DMS 273 treated with DMSO at 0.1 percent for 48 hours (cell line): Measurements from ENCODE around the gene ACR.
"Not testable (repeated sequence)": the region's sequence is repeated elsewhere in the genome, so short reads cannot be mapped to it uniquely, and the experiment has no call there.

Experiments
- DNase-seq: peaks from one replicate; lab custom pipeline; 2025; lab: John Stamatoyannopoulos, UW

ACR gene

DNA sequence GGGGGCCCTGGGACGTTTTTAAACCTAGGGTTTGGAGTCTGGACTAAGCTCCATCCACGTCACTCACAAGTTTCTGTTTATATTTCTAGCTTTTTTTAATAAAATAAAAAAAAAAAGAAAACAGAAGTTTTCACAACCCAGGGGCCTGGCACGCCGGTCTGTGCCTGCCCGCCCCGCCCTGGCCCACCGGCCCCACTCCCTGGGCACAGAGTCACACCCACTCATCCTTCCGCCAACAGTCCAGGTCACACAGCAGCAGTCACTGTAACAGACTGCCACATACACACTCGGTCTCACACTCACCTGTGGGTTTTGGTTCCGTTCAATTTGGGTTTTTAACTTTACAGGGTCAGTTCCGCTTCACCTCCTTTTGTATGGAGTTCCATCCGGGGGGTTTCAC, 5.3 kb upstream of the ACR start:
- DNase-seq, result no peak

DNA sequence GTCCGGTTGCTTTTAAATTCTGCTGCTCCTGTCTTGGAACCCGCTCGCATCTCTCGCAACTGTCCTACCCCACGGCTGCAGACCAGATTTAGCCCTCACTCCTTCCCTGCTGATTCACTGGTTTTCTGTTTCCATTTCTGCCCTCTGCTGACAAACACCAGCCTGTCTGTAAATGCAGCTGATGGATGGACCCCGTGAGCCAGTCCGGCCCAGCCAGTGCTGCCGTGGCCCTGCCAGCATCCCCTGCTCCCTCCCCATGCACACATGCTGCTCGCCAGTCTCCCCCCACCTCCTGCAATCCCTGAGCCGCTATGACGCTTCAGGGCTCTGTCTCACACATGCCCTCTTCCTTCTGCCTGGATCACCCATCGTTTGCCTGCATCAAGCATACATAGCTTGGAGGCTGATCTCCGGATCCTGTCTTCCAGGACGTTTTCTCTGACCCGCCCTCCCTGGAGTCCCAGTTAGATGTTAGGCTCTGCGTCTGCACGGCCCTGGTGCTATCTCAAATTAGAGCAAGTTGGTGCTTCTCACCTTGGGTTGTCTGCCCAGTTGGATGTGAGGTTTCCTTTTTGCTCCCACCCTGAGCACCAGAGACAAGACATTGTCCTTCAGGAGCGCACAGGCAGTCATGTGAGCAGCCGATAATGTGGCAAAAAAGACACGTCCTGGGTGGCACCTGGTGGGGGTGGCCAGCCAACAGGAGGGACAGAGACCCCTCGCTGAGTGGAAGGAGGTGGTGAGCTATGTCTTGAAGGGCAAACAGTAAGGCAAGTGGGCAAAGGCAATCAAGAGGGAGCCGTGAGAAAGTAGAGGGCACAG, 4.3 kb upstream of the ACR start:
- DNase-seq, result no peak

DNA sequence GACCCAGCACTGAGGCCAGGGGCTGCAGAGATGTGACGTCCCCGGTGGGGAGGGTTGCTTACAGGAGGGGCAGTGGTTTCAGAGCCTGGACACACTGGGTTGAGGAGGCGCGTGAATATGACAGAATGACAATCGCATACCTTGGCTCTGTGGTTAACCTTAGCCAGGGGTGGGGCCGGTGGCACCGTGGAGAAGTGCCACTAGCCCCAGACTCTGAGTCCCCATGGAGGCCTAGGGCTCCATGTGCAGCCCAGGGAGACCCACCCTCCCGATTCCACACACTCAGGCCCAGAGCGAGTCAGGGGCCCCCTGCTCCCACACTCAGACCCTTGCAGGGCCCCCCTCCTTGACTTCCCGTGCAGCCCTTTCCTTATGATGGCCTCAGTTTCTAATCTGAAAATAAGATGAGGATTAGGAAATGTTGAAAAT, 3.6 kb upstream of the ACR start:
- DNase-seq, result no peak

DNA sequence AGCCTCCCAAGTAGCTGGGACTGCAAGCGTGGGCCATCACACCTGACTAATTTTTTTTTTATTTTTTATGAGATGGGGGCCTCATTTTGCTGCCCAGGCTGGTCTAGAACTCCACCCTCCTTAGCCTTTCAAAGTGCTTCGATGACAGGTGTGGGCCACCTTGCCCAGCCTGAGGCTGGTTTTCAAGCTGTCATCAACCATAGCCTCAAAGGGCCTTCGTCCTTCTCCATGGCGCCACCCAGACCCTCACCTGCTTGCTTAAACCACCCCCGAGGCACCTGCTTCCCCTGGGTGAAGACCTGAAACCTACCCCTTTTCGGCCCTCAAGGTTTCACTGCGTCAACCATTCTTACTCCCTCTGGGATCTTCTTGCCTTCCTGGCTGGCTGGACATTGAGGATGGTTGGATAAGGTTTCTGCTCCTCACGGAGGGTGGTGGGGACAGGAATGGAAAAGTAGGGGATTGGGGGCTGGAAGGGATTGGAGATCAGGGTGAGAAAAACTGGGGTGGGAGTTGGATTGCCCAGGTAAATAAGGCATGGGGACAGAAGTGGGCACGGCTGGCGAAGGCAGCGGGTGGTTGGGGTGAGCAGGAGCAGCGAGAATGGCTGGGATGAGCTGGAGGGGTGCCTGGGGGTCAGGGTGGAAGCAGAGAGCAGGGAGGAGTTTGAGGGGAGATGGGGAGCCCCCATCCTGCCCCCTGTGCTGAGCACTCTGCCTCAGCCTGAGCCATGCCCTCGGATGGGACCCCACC, 2.8 kb upstream of the ACR start:
- DNase-seq, result no peak

DNA sequence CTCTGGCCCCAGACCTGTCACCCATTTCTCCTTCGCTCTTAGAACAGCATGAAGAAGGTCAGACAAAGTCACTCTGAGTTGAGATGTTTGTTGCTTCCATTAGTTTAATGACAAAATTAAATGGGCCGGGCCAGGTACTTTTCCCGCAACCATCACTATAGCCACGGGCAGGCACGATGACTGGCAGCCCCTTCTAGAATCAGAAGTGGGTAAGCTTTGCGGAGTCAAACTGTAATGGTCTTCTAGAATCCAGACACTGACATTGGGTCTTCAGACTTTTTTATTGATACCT, 2.3 kb upstream of the ACR start:
- DNase-seq, result no peak

DNA sequence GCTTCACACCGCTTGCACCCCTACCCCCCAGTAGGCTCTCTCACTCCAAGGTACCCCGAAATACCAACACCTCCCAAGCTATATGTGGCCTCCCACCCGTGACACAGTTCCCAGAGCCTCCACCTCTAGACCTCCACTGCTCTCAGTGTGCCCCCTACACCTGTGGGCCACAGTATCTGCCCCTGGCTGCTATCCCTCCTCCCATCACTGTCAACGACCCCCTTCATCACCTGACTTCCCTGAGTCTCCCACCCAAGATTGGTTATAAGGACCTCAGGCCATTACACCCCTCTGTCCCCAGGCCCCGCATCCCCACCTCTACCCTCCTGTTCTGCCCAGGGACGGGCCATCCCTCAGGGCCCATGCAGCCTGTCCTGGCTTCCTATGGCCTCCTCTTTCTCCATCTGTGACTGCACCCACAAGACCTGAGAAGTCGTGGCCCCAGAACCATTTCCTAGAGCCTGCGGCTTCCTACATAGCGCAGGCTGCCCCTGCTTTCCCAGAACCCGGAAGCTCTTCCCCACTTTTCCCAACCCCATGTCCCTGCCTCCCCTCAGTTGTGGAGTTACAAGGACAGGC, 734 bp downstream of the ACR start:
- no peak for DNase-seq

DNA sequence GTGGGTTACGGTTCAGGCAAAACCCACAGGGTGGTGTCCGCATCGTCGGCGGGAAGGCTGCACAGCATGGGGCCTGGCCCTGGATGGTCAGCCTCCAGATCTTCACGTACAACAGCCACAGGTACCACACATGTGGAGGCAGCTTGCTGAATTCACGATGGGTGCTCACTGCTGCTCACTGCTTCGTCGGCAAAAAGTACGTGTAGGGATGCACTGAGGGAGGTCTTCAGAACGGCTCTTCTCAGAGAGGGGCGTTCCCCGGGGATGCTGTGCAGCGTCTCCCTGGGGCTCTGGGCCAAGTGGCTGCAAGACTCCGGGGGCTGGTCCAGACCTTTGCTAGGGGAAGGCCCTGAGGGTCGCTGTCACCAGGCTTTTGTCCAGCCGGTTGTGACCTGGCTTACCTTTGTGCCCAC, 1.3 kb downstream of the ACR start:
- no peak for DNase-seq

DNA sequence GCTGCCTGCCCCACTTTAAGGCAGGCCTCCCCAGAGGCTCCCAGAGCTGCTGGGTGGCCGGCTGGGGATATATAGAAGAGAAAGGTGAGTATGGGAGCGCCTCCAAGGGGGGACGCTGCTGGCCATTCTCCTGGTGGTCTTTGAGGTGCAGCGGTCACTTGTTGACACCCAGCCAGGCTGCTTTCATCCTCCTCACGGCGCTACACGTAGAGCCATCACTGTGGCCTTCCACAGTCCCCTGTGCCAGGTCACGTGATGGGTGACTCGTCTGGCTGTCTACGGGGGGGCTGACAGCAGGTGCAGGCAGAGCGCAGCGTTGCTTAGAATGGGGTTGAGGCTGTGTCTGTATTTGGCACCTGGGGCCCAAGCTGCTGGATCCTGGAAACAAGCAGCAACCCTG, 1.9 kb downstream of the ACR start:
- no peak for DNase-seq

DNA sequence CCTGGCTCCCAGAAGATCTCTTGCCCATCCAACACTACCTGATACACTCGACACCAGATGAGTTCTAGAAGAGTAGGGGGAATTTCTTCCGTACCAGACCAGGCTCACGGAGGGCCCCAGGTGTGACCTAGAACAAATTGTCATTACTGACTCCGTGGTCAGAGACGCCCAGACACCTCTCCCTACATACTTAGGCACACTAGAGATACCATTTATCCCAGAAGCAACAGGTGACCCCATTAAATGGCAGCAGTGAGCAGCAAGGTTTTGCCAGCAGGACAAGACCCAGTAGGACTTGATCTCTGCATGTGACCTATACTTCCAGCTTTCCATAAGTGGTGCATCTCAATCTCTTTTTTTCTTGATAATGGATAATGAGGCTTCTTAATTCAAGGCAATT, 2.7 kb downstream of the ACR start:
- not testable (repeated sequence) for DNase-seq

DNA sequence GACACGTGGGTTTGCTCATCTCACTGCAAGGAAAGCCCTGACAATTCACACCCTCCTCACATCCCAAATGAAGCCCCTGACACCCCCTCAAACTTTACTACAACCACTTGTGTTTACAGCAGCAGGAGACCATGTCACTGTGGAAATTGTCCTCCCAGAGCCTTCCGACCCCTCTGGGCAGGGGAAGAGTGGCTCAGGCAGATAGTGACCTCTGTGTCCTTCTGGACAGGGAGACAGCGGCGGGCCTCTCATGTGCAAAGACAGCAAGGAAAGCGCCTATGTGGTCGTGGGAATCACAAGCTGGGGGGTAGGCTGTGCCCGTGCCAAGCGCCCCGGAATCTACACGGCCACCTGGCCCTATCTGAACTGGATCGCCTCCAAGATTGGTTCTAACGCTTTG, 6.4 kb downstream of the ACR start:
- DNase-seq, result not testable (repeated sequence)

DNA sequence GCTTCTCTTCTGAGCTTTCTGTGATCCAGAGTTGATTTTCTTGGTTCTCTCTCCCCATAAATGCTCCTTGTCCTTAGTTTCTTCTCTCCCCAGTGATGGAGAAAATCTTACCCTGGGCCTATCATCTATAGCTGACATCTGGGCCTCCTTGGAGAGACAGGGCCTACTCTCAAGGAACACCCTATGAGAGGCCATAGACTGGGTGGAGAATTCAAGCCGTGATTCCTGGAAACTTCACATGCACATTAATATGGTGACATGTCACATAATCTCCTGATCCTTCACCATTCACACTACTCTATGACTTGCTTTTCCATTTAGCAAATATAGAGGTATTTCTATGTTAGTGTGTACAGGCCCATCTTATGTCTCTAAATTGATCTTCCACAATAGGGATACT, 9.5 kb downstream of the ACR start:
- DNase-seq, result not testable (repeated sequence)

DNA sequence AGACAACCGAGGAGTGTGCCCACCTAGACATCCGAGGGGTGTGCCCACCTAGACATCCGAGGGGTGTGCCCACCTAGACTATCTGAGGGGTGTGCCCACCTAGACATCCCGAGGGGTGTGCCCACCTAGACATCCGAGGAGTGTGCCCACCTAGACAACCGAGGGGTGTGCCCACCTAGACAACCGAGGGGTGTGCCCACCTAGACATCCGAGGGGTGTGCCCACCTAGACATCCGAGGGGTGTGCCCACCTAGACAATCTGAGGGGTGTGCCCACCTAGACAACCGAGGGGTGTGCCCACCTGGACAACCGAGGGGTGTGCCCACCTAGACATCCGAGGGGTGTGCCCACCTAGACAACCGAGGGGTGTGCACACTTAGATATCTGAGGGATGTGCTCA, 10.6 kb downstream of the ACR start:
- not testable (repeated sequence) for DNase-seq

DNA sequence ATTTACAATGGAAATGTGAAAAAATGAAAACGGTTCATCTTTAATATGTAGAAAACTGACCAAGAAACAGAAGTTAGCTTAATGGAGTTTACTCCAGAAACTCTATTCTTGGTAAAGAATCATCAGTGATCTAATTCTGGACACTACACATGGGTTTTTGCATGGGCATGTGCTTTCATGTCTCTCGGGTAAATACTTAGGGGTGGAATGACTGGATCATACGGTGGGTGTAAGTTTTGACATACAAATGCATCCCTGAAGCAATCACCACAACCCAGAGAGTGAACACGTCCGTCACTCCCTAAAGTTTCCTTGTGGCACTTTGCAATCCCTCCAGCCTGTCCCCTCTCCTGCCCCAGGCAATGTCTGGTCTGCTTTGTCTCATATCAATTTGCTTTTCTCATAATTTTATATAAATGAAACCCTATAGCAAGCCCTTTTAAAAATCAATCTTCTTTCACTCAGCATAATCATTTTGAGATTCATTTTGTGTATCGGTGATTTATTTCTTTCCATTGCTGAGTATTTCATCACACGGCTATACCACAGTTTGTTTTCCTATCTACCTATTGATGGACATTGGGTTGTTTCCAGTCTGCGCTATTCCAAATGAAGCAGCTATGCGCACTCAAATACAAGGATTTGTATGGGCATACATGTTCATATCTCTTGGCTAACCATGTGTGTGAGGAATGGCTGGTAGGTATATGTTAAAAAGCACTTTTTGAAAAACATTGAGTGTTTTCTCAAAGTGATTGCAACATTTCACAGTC, 11.5 kb downstream of the ACR start:
- DNase-seq, result not testable (repeated sequence)

DNA sequence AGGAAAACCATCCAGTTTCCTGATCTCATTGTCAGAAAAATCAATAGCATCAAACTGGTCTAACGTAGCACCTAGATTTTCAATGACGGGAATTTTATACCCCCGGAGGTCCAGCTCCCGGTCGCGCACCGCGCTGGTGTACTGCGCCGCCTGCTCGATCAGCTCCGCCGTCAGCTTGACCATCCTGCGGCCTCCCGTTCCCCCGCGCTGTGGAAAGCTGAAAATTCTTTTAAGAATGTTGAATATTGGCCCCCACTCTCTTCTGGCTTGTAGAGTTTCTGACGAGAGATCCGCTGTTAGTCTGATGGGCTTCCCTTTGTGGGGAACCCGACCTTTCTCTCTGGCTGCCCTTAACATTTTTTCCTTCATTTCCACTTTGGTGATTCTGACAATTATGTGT, 17.2 kb downstream of the ACR start:
- DNase-seq, result not testable (repeated sequence)

DNA sequence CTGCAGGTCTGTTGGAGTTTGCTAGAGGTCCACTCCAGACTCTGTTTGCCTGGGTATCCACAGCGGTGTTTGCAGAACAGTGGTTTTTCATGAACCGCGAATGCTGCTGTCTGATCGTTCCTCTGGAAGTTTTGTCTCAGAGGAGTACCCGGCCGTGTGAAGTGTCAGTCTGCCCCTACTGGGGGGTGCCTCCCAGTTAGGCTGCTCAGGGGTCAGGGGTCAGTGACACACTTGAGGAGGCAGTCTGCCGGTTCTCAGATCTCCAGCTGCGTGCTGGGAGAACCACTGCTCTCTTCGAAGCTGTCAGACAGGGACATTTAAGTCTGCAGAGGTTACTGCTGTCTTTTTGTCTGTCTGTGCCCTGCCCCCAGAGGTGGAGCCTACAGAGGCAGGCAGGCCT, 18.4 kb downstream of the ACR start:
- not testable (repeated sequence) for DNase-seq

DNA sequence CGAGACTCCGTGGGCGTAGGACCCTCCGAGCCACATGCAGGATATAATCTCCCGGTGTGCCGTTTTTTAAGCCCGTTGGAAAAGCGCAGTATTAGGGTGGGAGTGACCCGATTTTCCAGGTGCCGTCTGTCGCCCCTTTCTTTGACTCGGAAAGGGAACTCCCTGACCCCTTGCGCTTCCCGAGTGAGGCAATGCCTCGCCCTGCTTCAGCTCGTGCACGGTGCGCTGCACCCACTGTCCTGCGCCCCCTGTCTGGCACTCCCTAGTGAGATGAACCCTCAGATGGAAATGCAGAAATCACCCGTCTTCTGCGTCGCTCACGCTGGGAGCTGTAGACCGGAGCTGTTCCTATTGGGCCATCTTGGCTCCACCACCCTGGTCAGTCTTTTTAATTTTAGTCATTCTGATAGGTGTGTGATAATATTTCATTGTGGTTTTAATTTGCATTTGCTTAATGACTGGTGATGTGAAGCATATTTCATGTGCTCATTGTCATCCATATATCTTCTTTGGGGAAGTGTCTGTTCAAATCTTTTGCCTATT, 19.0 kb downstream of the ACR start:
- not testable (repeated sequence) for DNase-seq

DNA sequence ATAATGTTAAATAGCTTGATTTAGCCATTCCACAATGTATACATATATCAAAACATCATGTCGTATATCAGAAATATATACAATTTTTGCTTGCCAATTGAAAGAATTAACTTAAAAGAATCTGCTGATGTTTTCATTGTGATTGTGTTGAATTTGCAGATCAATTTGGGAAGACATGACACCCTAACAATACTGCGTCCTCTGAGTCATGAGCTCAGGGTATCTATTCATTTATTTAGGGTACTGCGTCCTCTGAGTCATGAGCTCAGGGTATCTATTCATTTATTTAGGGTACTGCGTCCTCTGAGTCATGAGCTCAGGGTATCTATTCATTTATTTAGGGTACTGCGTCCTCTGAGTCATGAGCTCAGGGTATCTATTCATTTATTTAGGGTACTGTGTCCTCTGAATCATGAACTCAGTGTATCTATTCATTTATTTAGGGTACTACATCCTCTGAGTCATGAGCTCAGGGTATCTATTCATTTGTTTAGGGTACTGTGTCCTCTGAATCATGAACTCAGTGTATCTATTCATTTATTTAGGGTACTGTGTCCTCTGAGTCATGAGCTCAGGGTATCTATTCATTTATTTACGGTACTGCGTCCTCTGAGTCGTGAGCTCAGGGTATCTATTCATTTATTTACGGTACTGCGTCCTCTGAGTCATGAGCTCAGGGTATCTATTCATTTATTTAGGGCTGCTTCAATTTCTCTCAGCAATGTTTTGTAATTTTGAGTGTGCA, 21.8 kb downstream of the ACR start:
- not testable (repeated sequence) for DNase-seq

DNA sequence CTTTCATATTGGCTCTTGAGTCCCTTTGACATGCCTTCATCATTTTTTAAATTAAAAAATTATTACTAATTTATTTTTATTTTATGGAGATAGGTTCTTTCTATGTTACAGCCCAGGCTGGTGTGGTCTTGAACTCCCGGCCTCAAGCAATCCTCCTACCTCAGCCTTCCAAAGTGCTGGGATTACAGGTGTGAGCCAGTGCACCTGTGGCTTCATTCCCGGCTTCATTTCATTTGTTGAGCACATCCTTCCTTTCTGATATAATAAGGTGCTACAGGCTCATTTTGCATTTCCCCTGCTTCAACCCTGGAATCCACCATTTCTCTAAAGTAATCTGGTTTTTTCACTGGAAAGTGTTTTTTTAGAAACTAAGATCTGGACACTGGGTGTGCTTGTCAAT, 23.8 kb downstream of the ACR start:
- not testable (repeated sequence) for DNase-seq

DNA sequence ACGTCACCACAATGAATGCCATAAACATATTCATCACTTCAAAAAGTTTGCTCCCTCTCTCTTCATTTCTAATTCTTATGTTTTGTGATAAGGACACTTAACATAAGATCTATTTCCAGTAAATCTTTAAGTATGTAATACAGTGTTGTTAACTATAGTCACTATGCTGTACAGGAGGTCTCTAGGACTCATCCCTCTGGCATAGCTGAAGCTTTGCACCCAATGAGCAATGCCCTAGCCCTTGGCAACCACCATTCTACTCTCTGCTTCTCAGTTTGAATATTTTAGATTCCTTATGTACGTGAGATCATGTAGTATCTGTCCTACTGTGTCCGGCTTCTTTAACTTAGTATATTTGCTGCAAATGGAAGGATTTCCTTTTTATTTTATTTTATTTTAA, 26.3 kb downstream of the ACR start:
- DNase-seq, result not testable (repeated sequence)

DNA sequence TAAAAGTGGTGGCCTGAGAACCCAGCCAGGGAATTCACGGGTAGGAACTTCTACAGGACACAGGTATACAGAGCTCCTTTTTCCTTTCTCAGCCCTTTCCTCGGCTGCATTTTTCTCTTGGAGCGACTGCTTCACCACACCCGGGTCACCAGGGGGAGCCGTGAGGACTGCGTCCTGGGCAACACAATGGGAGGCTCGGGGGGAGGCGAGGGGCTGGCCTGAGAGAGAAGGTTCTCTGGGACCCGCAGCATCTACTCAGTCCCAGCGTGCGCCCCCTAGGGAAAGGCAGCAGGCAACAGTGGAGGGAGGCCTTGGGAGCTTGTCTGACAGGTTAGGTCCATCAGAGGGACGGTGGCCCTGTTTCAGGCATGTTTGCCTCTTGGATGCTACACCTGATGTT, 37.1 kb downstream of the ACR start:
- DNase-seq, result not testable (repeated sequence)

DNA sequence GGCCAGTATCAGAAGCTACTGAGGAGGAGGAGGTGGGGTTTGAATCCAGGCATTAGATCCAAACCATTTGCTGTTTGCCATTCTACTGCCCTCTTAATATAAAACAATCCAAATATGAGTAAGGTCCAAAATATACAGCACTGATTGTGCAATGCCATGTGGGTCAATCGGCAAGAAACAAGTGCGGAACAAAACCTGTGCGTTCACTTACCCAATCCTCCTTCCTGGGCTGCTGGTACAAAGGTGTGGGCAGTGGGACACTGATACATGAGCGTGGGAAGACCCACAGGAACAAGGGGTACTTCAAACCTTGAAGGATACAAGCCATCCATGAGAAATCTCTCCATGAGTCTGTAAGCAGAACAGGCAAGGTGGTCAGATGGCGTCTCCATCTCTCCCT, 39.6 kb downstream of the ACR start:
- not testable (repeated sequence) for DNase-seq
